B cell (primary cell): Measurements from ENCODE around the gene SP100. TPM values are rescaled to one million over a fixed set of nuclear protein-coding genes. Genes with fewer than 3 reads are reported as not detected.

Experiments used
- ATAC-seq: fragments of 200-7000 bp; cut with Tn5 transposase; one replicate; pipeline ENCODE4 v1.10.0; 2021; ENCODE audit warnings: low read depth, mild to moderate bottlenecking, moderate number of reproducible peaks, moderate library complexity
- CTCF ChIA-PET: fragments of 350-600 bp; sonication (Branson Sonifier 250); formaldehyde crosslinking; loops from one replicate; lab custom pipeline; 2021; ENCODE audit warnings: antibody characterized with exemption, inconsistent platforms; lab: Charles Lee
- POLR2A ChIA-PET: fragments of 350-600 bp; sonication (Branson Sonifier 250); formaldehyde crosslinking; loops from one replicate; lab custom pipeline; 2021; ENCODE audit warnings: antibody characterized with exemption; lab: Charles Lee
- DNase-seq: peaks from one replicate; pipeline ENCODE4 v3.0.0; 2013
- H2AFZ ChIP-seq: 2 replicates; pipeline ENCODE4 v1.6.1; 2012; ENCODE audit warnings: mild to moderate bottlenecking, low read depth, low read length; ENCODE audit not compliant: insufficient read depth, poor library complexity, severe bottlenecking
- H3K27ac ChIP-seq, 2 donors: 1 replicate in 1 of 2; 2 replicates in 1 of 2; pipeline ENCODE4 v1.5.1; 2012 to 2013; ENCODE audit warnings: low read length in 2 of 2, mild to moderate bottlenecking in 2 of 2, moderate library complexity in 1 of 2
- H3K27me3 ChIP-seq, 4 experiments: fragments of 200-600 bp in 1 of 4; sonication (generic) in 1 of 4; replicated peaks in 1 of 4; 1 replicate in 2 of 4; 2 replicates in 2 of 4; pipeline versions ENCODE4 v1.6.1 to v1.7.0; 2013 to 2016; ENCODE audit warnings: low read length in 3 of 4, mild to moderate bottlenecking in 2 of 4, mixed read lengths in 1 of 4, moderate library complexity in 1 of 4; ENCODE audit not compliant: insufficient read depth in 4 of 4, control insufficient read depth in 3 of 4; ENCODE audit errors: control extremely low read depth in 1 of 4
- H3K36me3 ChIP-seq, 2 experiments: replicated peaks in 1 of 2; 1 replicate in 1 of 2; 2 replicates in 1 of 2; pipeline versions ENCODE4 v1.6.1 to v1.7.1; 2013; ENCODE audit warnings: low read length in 1 of 2; ENCODE audit not compliant: insufficient read depth in 2 of 2, control insufficient read depth in 1 of 2; ENCODE audit errors: control extremely low read depth in 1 of 2, extremely low read depth in 1 of 2
- H3K4me1 ChIP-seq, 2 donors: fragments of 200-600 bp in 1 of 2; sonication (generic) in 1 of 2; 1 replicate in 1 of 2; 2 replicates in 1 of 2; pipeline versions ENCODE4 v1.5.1 to v1.6.1; 2013 to 2017; ENCODE audit warnings: low read length in 2 of 2; ENCODE audit not compliant: control insufficient read depth in 2 of 2, insufficient read depth in 2 of 2
- H3K4me2 ChIP-seq: replicated peaks from 2 replicates; pipeline ENCODE3; 2012; ENCODE audit warnings: mild to moderate bottlenecking, low read depth, low read length; ENCODE audit not compliant: poor library complexity, severe bottlenecking
- H3K4me3 ChIP-seq, 5 experiments: fragments of 200-600 bp in 1 of 5; sonication (generic) in 1 of 5; 1 replicate in 3 of 5; 2 replicates in 2 of 5; pipeline versions ENCODE4 v1.5.1 to v1.7.0; 2011 to 2016; ENCODE audit warnings: low read length in 4 of 5, mild to moderate bottlenecking in 4 of 5, low read depth in 2 of 5, control low read depth in 1 of 5, moderate library complexity in 1 of 5; ENCODE audit not compliant: insufficient read depth in 1 of 5; ENCODE audit errors: control extremely low read depth in 1 of 5, extremely low read depth in 1 of 5
- H3K79me2 ChIP-seq: fragments of 200-600 bp; sonication (generic); one replicate; pipeline ENCODE4 v1.6.0; 2016; ENCODE audit warnings: low read length; ENCODE audit not compliant: control insufficient read depth, insufficient read depth
- H3K9ac ChIP-seq: fragments of 200-600 bp; sonication (generic); 2 replicates; pipeline ENCODE4 v1.6.1; 2017; ENCODE audit warnings: mild to moderate bottlenecking, low read length, moderate library complexity
- H3K9me3 ChIP-seq, 3 donors: one replicate each; pipeline versions ENCODE4 v1.6.1 to v1.7.1; 2013; ENCODE audit warnings: low read length in 2 of 3; ENCODE audit not compliant: control insufficient read depth in 2 of 3, insufficient read depth in 1 of 3; ENCODE audit errors: control extremely low read depth in 1 of 3
- H4K20me1 ChIP-seq: 2 replicates; pipeline ENCODE4 v1.6.0; 2012; ENCODE audit warnings: mild to moderate bottlenecking, low read length; ENCODE audit not compliant: insufficient read depth, control insufficient read depth, poor library complexity, severe bottlenecking
- H3K27ac Mint-ChIP-seq: one replicate; pipeline ENCODE4 v1.8.0; 2021; ENCODE audit warnings: mixed read lengths
- H3K27me3 Mint-ChIP-seq: one replicate; pipeline ENCODE4 v1.8.0; 2021; ENCODE audit warnings: mixed read lengths
- H3K4me1 Mint-ChIP-seq: one replicate; pipeline ENCODE4 v1.8.0; 2021; ENCODE audit warnings: mixed read lengths
- H3K4me3 Mint-ChIP-seq: one replicate; pipeline ENCODE4 v1.8.0; 2021; ENCODE audit warnings: mixed read lengths
- H3K9me3 Mint-ChIP-seq: one replicate; pipeline ENCODE4 v1.8.0; 2022; ENCODE audit warnings: mixed read lengths; ENCODE audit not compliant: insufficient read depth
- EZH2 ChIP-seq: IDR thresholded peaks from 2 replicates; pipeline ENCODE4 v1.6.1; 2012; ENCODE audit warnings: borderline replicate concordance, low read depth, mild to moderate bottlenecking, moderate library complexity, low read length; ENCODE audit not compliant: insufficient read depth, poor library complexity, severe bottlenecking
- WGBS: methylation state at CpG from one replicate; pipeline ENCODE4 v1.1.5; 2013; ENCODE audit warnings: missing lambda C conversion rate; ENCODE audit not compliant: insufficient coverage; 5-methylcytosine and 5-hydroxymethylcytosine counted together
- intact Hi-C: fragments of 100-400 bp; cut with micrococcal nuclease; formaldehyde crosslinking; loops from one replicate; pipeline ENCODE4 v1.10.0; 2022
- polyA plus RNA-seq: library from polyadenylated mRNA; depleted of rRNA; stranded (reverse); fragments of >200 nt; gene quantifications from 2 replicates; pipeline ENCODE4 v1.2.3, GENCODE V29; 2012
- total RNA-seq, 2 donors: library from RNA; stranded (reverse); fragments of 120-200 nt in 1 of 2; gene quantifications; 1 replicate in 1 of 2; 2 replicates in 1 of 2; pipeline versions ENCODE4 v1.2.3 to v1.2.4, GENCODE V29; 2013 to 2022
- TF ChIP-seq, protein P1 (sequence below): fragments of 200-600 bp; IDR thresholded peaks from one replicate; pipeline ENCODE4 v1.8.0; 2022; ENCODE audit warnings: antibody characterized with exemption, mild to moderate bottlenecking

The SP100 gene
- total and polyA plus RNA-seq, 2 donors (not counting 1 experiment from before 2014, with no cell fraction given): 209 to 554 TPM

GRCh38 chr2:230434677-230435324, 18.8 kb downstream of the SP100 start:
- Mint-ChIP-seq H3K9me3 (peaks cover 2% of the 10 kb centered on the region), H3K4me1 (peaks cover 58% of the 10 kb centered on the region), H3K27ac (peak overlapping the region; percentile 70), H3K4me3 (peak overlapping the region; percentile 16), H3K27me3 (no peaks in the 10 kb centered on the region)
- no peak for DNase-seq
- Histone ChIP-seq H3K4me1 (peaks cover 33 to 53% of the 10 kb centered on the region in 2 donors), H4K20me1 (peaks cover 17% of the 10 kb centered on the region), H3K27me3 (no peaks in the 10 kb centered on the region), H2AFZ (no peak overlapping the region), H3K4me2 (peak overlapping the region; percentile 23), H3K9me3 (peaks cover 8 to 18% (median 12%) of the 10 kb centered on the region in 3 donors), H3K36me3 (peaks cover 26 to 73% of the 10 kb centered on the region in 2 experiments), H3K79me2 (peaks cover 100% of the 10 kb centered on the region), H3K27ac (peak overlapping the region; percentile 28 to 80), H3K9ac (peak overlapping the region; percentile 2), H3K4me3 (no peak overlapping the region)
- WGBS: 100% methylated on average over 2 of the region's 4 CpGs
- ChIA-PET POLR2A (interaction anchor here (0.6 to 0.8 kb wide), 2 partner anchors 11 to 217 kb away, joined by 3 to 5 read pairs; no protein-coding TSS in a partner anchor), CTCF (interaction anchor here (0.7 to 1.2 kb wide), 2 partner anchors 11 to 23 kb away, joined by 3 read pairs; no protein-coding TSS in a partner anchor)
- no peak for ATAC-seq
- no peak for TF ChIP-seq EZH2
- TF ChIP-seq, protein P1, sequence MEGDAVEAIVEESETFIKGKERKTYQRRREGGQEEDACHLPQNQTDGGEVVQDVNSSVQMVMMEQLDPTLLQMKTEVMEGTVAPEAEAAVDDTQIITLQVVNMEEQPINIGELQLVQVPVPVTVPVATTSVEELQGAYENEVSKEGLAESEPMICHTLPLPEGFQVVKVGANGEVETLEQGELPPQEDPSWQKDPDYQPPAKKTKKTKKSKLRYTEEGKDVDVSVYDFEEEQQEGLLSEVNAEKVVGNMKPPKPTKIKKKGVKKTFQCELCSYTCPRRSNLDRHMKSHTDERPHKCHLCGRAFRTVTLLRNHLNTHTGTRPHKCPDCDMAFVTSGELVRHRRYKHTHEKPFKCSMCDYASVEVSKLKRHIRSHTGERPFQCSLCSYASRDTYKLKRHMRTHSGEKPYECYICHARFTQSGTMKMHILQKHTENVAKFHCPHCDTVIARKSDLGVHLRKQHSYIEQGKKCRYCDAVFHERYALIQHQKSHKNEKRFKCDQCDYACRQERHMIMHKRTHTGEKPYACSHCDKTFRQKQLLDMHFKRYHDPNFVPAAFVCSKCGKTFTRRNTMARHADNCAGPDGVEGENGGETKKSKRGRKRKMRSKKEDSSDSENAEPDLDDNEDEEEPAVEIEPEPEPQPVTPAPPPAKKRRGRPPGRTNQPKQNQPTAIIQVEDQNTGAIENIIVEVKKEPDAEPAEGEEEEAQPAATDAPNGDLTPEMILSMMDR: no peak
- intact Hi-C loops: loop anchor here (2.0 to 5.0 kb wide), 2 partner anchors 14 to 38 kb away; no protein-coding TSS in a partner anchor

DNA sequence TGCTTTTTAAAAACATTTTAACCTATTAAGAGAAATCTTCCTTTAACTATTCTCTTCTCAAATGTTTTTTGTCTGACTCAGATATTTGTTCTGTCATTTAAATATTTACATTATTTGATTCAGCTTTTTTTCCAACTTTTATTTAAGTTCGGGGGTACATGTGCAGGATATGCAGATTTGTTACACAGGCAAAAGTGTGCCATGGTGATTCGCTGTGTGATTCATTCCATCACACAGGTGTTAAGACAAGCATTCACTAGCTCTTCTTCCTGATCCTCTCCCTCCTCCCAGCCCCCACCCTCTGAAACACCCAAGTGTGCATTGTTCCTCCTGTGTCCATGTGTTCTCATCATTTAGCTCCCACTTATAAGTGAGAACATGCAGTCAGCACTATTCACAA, 19.4 kb downstream of the SP100 start:
- peaks cover 2% of the 10 kb centered on the region for H3K9me3 Mint-ChIP-seq
- ATAC-seq (no peak), DNase-seq (no peak)
- Histone ChIP-seq H2AFZ (no peak overlapping the region), H3K27me3 (no peaks in the 10 kb centered on the region), H3K9me3 (peaks cover 8 to 12% (median 12%) of the 10 kb centered on the region in 3 donors), H3K27ac (peak overlapping the region in 1 of 2 donors; percentile 80), H3K4me2 (peak overlapping the region; percentile 23), H3K36me3 (peaks cover 20 to 68% of the 10 kb centered on the region in 2 experiments), H3K4me1 (peaks cover 29 to 50% of the 10 kb centered on the region in 2 donors), H3K9ac (peak overlapping the region; percentile 2), H3K4me3 (no peak overlapping the region), H3K79me2 (peaks cover 99% of the 10 kb centered on the region), H4K20me1 (peaks cover 10% of the 10 kb centered on the region)
- 89% methylated on average over 1 of the region's 2 CpGs for WGBS
- ChIA-PET CTCF (interaction anchor here (0.7 to 1.2 kb wide), 2 partner anchors 11 to 24 kb away, joined by 3 read pairs; no protein-coding TSS in a partner anchor), POLR2A (interaction anchor here (0.6 to 0.8 kb wide), 2 partner anchors 12 to 218 kb away, joined by 3 to 5 read pairs; no protein-coding TSS in a partner anchor)
- no peak overlapping the region for H3K4me3 Mint-ChIP-seq
- H3K27me3 Mint-ChIP-seq: no peaks in the 10 kb centered on the region
- peak overlapping the region; percentile 80 for H3K27ac Mint-ChIP-seq
- intact Hi-C loops: loop anchor here (2.0 to 5.0 kb wide), 2 partner anchors 13 to 37 kb away; no protein-coding TSS in a partner anchor
- peaks cover 56% of the 10 kb centered on the region for H3K4me1 Mint-ChIP-seq
- TF ChIP-seq, protein P1: no peak
- TF ChIP-seq EZH2: no peak
